AG04450 (cell line): ENCODE measurements around the gene TRAF7. TPM values are rescaled to one million over a fixed set of nuclear protein-coding genes. Genes with fewer than 3 reads are reported as not detected.

ENCODE experiments used
- CTCF ChIA-PET: fragments of 300-600, 350-600 bp; formaldehyde crosslinking; extraction: SDS; loops from one replicate; lab custom pipeline; 2022; ENCODE audit warnings: antibody characterized with exemption, inconsistent platforms; lab: Charles Lee
- POLR2A ChIA-PET: fragments of 350-600 bp; formaldehyde crosslinking; extraction: SDS; loops from one replicate; lab custom pipeline; 2021; ENCODE audit warnings: antibody characterized with exemption, inconsistent platforms; lab: Yijun Ruan, JAX
- DNase-seq: peaks from one replicate; pipeline ENCODE4 v3.0.0-alpha.2; 2011; ENCODE audit warnings: low read depth, low spot score
- H3K27ac ChIP-seq: one replicate; pipeline ENCODE4 v1.5.1; 2012; ENCODE audit warnings: low read depth, low read length, control low read depth
- H3K27me3 ChIP-seq: one replicate; pipeline ENCODE4 v1.6.0; 2012; ENCODE audit warnings: low read length; ENCODE audit not compliant: control insufficient read depth, insufficient read depth
- H3K4me3 ChIP-seq: 2 replicates; pipeline ENCODE4 v1.5.1; 2011; ENCODE audit warnings: mild to moderate bottlenecking, low read depth, low read length, control low read depth
- H3K9me3 ChIP-seq: 2 replicates; pipeline ENCODE4 v1.5.1; 2012; ENCODE audit warnings: low read length; ENCODE audit not compliant: control insufficient read depth, insufficient read depth
- polyA plus RNA-seq: library from polyadenylated mRNA; depleted of rRNA; stranded (reverse); fragments of >200 nt; gene quantifications from 2 replicates; pipeline ENCODE4 v1.2.3, GENCODE V29; 2011
- TF ChIP-seq, protein P1 (sequence below): IDR thresholded peaks from 2 replicates; pipeline ENCODE4 v1.5.1; 2011; ENCODE audit warnings: low read depth, low read length, control low read depth, inconsistent platforms

The TRAF7 gene
- polyA plus RNA-seq, 1 experiment, result 35.2 TPM

DNA sequence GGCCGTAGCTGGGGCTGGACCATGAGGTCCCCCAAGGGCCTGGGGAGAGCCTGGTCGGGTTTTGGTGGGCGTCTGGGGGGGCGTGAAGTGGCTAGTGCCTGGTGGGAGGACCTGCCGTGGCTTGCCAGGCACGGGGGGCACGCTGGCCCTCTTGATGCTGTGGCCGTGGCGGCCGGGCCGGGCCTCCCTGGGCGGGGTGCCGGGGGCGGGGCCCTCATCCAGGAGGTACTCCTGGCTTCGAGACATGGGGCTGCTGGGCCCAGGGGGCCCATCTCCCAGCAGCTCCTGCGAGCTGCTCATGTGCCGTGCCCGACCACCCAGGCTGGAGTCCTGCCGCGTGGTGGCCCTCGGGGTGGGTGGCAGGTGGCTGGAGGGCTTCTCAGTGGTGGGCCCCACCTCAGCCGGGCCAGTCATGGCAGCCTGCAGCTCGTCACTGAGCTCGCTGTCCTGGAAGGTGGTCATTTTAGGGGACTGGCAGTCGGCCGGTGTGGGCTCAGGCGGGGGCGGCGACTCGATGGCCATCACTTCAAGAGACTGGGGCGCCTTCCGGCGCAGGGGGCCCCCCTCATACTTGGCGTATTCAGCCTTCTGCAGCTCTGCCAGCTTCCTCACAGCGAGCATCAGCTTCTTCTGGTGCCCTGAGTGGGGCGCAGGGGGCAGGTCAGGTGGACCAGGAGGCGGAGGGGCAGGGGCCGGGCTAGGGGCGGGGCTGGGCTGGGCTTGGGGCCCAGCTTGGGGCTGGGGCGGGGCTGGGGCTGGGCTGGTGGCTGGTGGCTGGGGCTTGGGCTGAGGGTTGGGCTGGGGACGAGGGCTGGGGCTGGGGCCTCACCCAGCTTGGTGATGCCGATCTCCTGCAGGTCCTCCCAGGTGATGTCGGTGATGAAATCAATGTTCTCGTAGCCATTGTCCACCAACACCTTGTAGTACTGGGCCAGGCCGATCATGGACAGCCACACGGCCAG, 25.7 kb downstream of the TRAF7 start:
- no peak overlapping the region for H3K4me3 ChIP-seq
- H3K27me3 ChIP-seq, result peaks cover 2% of the 10 kb centered on the region
- POLR2A ChIA-PET, result no interaction called here
- no peak overlapping the region for H3K27ac ChIP-seq
- DNase-seq, result no peak
- TF ChIP-seq, protein P1, sequence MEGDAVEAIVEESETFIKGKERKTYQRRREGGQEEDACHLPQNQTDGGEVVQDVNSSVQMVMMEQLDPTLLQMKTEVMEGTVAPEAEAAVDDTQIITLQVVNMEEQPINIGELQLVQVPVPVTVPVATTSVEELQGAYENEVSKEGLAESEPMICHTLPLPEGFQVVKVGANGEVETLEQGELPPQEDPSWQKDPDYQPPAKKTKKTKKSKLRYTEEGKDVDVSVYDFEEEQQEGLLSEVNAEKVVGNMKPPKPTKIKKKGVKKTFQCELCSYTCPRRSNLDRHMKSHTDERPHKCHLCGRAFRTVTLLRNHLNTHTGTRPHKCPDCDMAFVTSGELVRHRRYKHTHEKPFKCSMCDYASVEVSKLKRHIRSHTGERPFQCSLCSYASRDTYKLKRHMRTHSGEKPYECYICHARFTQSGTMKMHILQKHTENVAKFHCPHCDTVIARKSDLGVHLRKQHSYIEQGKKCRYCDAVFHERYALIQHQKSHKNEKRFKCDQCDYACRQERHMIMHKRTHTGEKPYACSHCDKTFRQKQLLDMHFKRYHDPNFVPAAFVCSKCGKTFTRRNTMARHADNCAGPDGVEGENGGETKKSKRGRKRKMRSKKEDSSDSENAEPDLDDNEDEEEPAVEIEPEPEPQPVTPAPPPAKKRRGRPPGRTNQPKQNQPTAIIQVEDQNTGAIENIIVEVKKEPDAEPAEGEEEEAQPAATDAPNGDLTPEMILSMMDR, result no peak
- peaks cover 7% of the 10 kb centered on the region; the same call in 1 of the 2 replicates for H3K9me3 ChIP-seq
- CTCF ChIA-PET, result no interaction called here

DNA sequence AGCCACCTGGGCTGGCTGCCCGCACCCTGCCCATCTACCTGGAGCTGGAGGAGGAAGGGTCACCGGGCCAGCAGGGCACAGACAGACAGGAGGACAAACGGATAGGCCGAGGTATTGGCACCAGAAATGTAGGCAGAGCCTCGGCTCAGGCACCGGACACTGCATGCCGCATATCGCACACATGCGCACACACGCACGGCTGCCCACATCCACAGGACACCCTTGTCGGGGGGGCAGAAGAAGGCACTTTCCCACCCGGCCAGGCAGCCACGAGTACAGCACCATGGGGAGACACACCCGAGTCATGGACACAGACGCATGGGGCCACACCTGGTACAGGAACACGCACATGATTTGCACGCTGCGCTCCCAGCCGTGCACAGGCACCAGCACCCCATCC, 26.4 kb downstream of the TRAF7 start:
- Histone ChIP-seq H3K27me3 (peaks cover 2% of the 10 kb centered on the region), H3K27ac (no peak overlapping the region), H3K4me3 (no peak overlapping the region), H3K9me3 (peaks cover 7% of the 10 kb centered on the region; the same call in 1 of the 2 replicates)
- TF ChIP-seq, protein P1, result no peak
- DNase-seq, result no peak
- ChIA-PET CTCF (no interaction called here), POLR2A (interaction anchor here (1.8 kb wide), 1 partner anchor 26 kb away, joined by 5 read pairs; the partner anchor contains the start of gene TRAF7)

DNA sequence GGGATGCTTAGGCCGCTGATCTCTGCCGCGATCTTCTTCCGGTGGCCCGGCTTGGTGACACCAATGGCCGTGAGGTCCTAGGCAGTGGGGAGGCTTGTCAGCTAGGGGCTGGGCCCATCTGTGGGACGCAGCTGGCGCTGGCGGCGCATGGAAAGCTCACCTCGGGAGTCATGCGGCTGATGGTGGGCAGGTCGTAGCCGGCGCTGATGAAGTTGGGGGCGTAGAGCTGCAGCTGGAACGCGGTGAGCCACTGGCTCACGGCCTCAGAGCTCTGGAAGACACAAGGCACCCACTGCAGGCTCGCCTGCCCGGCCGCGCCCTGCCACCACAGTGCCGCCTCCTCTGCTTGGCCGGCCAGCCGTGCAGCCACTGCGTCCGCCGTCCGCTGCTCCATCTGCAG, 28.1 kb downstream of the TRAF7 start:
- Histone ChIP-seq H3K27me3 (peaks cover 2% of the 10 kb centered on the region), H3K4me3 (no peak overlapping the region), H3K27ac (no peak overlapping the region), H3K9me3 (no peaks in the 10 kb centered on the region; the same call in 1 of the 2 replicates)
- POLR2A ChIA-PET, result interaction anchor here (1.2 to 1.8 kb wide), 2 partner anchors 22 to 28 kb away, joined by 3 to 5 read pairs; partner anchors contain the start of gene TRAF7
- TF ChIP-seq, protein P1, result no peak
- no peak for DNase-seq
- CTCF ChIA-PET, result no interaction called here

DNA sequence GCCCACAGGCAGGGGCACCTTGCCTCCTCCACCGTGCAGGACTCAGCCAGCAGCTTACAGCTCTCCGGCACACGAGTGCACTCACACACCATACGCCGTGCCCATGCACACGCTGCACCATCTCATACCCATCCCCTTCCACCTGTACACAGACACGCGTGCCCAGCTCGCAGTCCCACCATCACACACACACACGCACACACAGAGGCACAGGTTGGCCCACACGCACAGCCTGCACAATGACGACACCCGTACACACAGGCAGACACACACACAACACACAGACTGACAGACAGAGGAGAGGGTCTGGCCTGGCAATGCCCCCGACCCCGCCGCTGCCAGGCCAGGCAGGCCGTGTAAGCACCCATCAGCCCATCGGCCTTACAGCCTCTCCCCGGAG, 28.8 kb downstream of the TRAF7 start:
- no peaks in the 10 kb centered on the region; the same call in 1 of the 2 replicates for H3K9me3 ChIP-seq
- TF ChIP-seq, protein P1, result no peak
- H3K27me3 ChIP-seq, result peaks cover 2% of the 10 kb centered on the region
- CTCF ChIA-PET, result no interaction called here
- no peak for DNase-seq
- no peak overlapping the region for H3K4me3 ChIP-seq
- POLR2A ChIA-PET, result interaction anchor here (1.2 kb wide), 1 partner anchor 23 kb away, joined by 3 read pairs; no protein-coding TSS in a partner anchor
- no peak overlapping the region for H3K27ac ChIP-seq

DNA sequence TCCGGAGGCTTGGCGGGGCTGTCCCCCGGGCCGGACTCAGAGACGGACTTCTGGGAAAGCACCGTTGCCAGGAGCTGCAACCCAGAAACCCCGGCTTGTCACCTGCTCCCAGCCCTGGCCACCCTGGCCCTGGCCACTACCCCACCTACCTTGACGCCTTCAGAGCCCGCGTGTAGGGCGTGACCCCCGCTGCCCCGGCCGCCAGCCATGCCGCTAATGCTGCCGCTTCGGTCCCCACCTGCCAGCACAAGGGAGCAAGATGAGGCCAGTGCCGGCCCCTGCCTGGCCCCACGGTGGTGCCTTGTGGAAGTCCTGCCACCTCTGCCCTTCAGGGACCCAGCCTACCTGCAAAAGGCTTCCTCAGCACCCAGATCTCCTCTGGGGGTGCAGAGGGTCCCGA, 29.4 kb downstream of the TRAF7 start:
- CTCF ChIA-PET, result no interaction called here
- Histone ChIP-seq H3K27ac (no peak overlapping the region), H3K4me3 (no peak overlapping the region), H3K9me3 (no peaks in the 10 kb centered on the region; the same call in 1 of the 2 replicates), H3K27me3 (peaks cover 2% of the 10 kb centered on the region)
- DNase-seq, result no peak
- POLR2A ChIA-PET, result interaction anchor here (1.3 kb wide), 1 partner anchor 29 kb away, joined by 4 read pairs; the partner anchor contains the start of gene TRAF7
- TF ChIP-seq, protein P1, result no peak
